ENCODE results near the gene CYP1A1.

DNA sequence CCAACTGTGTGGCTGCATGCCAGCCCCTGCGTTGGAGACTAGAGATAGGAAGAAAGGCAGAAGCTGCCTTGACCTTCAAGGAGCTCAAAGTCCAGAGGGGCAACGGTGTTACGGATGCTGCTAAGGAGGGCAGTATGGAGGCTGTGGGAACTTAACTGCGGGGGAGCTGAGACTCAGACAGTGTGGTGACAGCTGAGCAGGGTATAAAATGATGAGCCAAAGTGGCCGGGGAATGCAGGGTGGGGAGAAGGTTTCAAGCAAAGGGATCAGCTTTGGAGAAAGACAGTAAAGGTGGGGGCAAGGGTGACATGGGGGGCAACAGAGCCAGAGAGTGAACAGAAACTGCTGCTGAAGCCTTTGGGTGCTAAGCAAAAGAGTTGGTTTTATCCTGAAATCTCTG, 17.1 kb upstream of the CYP1A1 start:
- TF ChIP-seq, protein P1, sequence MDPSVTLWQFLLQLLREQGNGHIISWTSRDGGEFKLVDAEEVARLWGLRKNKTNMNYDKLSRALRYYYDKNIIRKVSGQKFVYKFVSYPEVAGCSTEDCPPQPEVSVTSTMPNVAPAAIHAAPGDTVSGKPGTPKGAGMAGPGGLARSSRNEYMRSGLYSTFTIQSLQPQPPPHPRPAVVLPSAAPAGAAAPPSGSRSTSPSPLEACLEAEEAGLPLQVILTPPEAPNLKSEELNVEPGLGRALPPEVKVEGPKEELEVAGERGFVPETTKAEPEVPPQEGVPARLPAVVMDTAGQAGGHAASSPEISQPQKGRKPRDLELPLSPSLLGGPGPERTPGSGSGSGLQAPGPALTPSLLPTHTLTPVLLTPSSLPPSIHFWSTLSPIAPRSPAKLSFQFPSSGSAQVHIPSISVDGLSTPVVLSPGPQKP (IDR thresholded peaks at IDR 0.05; ENCODE audit: borderline replicate concordance, low read depth, low read length): no peak
- TF ChIP-seq, protein P2, sequence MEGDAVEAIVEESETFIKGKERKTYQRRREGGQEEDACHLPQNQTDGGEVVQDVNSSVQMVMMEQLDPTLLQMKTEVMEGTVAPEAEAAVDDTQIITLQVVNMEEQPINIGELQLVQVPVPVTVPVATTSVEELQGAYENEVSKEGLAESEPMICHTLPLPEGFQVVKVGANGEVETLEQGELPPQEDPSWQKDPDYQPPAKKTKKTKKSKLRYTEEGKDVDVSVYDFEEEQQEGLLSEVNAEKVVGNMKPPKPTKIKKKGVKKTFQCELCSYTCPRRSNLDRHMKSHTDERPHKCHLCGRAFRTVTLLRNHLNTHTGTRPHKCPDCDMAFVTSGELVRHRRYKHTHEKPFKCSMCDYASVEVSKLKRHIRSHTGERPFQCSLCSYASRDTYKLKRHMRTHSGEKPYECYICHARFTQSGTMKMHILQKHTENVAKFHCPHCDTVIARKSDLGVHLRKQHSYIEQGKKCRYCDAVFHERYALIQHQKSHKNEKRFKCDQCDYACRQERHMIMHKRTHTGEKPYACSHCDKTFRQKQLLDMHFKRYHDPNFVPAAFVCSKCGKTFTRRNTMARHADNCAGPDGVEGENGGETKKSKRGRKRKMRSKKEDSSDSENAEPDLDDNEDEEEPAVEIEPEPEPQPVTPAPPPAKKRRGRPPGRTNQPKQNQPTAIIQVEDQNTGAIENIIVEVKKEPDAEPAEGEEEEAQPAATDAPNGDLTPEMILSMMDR (conservative IDR thresholded peaks at IDR 0.05; ENCODE audit: low read depth, low read length): no peak
- TF ChIP-seq MAFK (IDR thresholded peaks at IDR 0.05; ENCODE audit: low read depth, low read length) (no peak), MAZ (IDR thresholded peaks at IDR 0.05; ENCODE audit: borderline replicate concordance, low read depth, low read length) (no peak)

Measured in IMR-90 (cell line).